Stimulated activated CD4-positive, alpha-beta T cell treated with anti-CD3 and anti-CD28 coated beads, Interleukin-2, amount 100 ng/mL, for 4 hours (primary cell): ENCODE measurements around the gene HDAC4.
A peak's percentile ranks its signal among the peaks of the same experiment; 100 is the strongest.

Experiments
- DNase-seq: peaks from one replicate; pipeline ENCODE4 v3.0.0-alpha.2; 2020; ENCODE audit warnings: low read depth

The HDAC4 gene

GRCh38 chr2:239308661-239309397 lies 92.0 kb downstream of the HDAC4 start:
- DNase-seq: no peak

- no peak for DNase-seq
Observed at GRCh38 chr2:239307921-239308613, 92.8 kb downstream of the HDAC4 start.

GRCh38 chr2:239307221-239307569 lies 93.6 kb downstream of the HDAC4 start:
- DNase-seq: no peak

- no peak for DNase-seq
Observed at GRCh38 chr2:239306274-239307220, 94.3 kb downstream of the HDAC4 start.

- no peak for DNase-seq
Observed at GRCh38 chr2:239305771-239306170, 95.0 kb downstream of the HDAC4 start.

- DNase-seq: no peak
Observed at GRCh38 chr2:239305222-239305575, 95.6 kb downstream of the HDAC4 start.

GRCh38 chr2:239304533-239305221 lies 96.1 kb downstream of the HDAC4 start:
- no peak for DNase-seq

GRCh38 chr2:239303711-239304532 lies 96.9 kb downstream of the HDAC4 start:
- DNase-seq: no peak

GRCh38 chr2:239302808-239303557 lies 97.8 kb downstream of the HDAC4 start:
- no peak for DNase-seq

- no peak for DNase-seq
Observed at GRCh38 chr2:239302083-239302807, 98.6 kb downstream of the HDAC4 start.

- DNase-seq: no peak
Observed at GRCh38 chr2:239300871-239301735, 99.7 kb downstream of the HDAC4 start.

- no peak for DNase-seq
Observed at GRCh38 chr2:239300242-239300641, 100.6 kb downstream of the HDAC4 start.

- DNase-seq: no peak
Observed at GRCh38 chr2:239299218-239299939, 101.4 kb downstream of the HDAC4 start.

- DNase-seq: peak; percentile 69
Observed at GRCh38 chr2:239298116-239298804, 102.6 kb downstream of the HDAC4 start.

- no peak for DNase-seq
Observed at GRCh38 chr2:239297142-239298004, 103.4 kb downstream of the HDAC4 start.
